IPS-NIHi7 (cell line): ENCODE results near the gene VWA5B1.
A peak's percentile ranks its signal among the peaks of the same experiment; 100 is the strongest.

Source experiments
- DNase-seq: peaks from one replicate; pipeline ENCODE4 v3.0.0; 2012; ENCODE audit warnings: mixed read lengths; ENCODE audit errors: extremely low spot score

VWA5B1 gene

GRCh38 chr1:20366463-20367115 lies 75.9 kb downstream of the VWA5B1 start:
- no peak for DNase-seq

- peak; percentile 93 for DNase-seq
Measured at GRCh38 chr1:20367116-20367585, 76.5 kb downstream of the VWA5B1 start.

GRCh38 chr1:20367626-20368025 lies 77.0 kb downstream of the VWA5B1 start:
- DNase-seq = no peak

- no peak for DNase-seq
Measured at GRCh38 chr1:20368866-20369470, 78.3 kb downstream of the VWA5B1 start.

- DNase-seq = no peak
Measured at GRCh38 chr1:20370698-20371097, 80.0 kb downstream of the VWA5B1 start.

- peak; percentile 56 for DNase-seq
Measured at GRCh38 chr1:20371411-20371810, 80.7 kb downstream of the VWA5B1 start.

GRCh38 chr1:20371883-20372282 lies 81.2 kb downstream of the VWA5B1 start:
- no peak for DNase-seq

- no peak for DNase-seq
Measured at GRCh38 chr1:20372676-20373075, 82.0 kb downstream of the VWA5B1 start.

- DNase-seq = no peak
Measured at GRCh38 chr1:20373286-20373685, 82.6 kb downstream of the VWA5B1 start.

GRCh38 chr1:20373764-20374163 lies 83.1 kb downstream of the VWA5B1 start:
- DNase-seq = no peak

GRCh38 chr1:20375563-20375962 lies 84.9 kb downstream of the VWA5B1 start:
- DNase-seq = no peak

- no peak for DNase-seq
Measured at GRCh38 chr1:20376171-20376570, 85.5 kb downstream of the VWA5B1 start.

GRCh38 chr1:20376880-20377494 lies 86.3 kb downstream of the VWA5B1 start:
- peak; percentile 87 for DNase-seq

GRCh38 chr1:20377516-20378270 lies 87.0 kb downstream of the VWA5B1 start:
- no peak for DNase-seq

GRCh38 chr1:20379075-20379474 lies 88.4 kb downstream of the VWA5B1 start:
- DNase-seq = no peak

GRCh38 chr1:20380175-20380574 lies 89.5 kb downstream of the VWA5B1 start:
- no peak for DNase-seq

- DNase-seq = no peak
Measured at GRCh38 chr1:20380616-20381035, 90.0 kb downstream of the VWA5B1 start.

- DNase-seq = no peak
Measured at GRCh38 chr1:20381045-20381641, 90.5 kb downstream of the VWA5B1 start.

GRCh38 chr1:20381961-20382360 lies 91.3 kb downstream of the VWA5B1 start:
- no peak for DNase-seq

GRCh38 chr1:20382711-20383110 lies 92.0 kb downstream of the VWA5B1 start:
- no peak for DNase-seq

GRCh38 chr1:20383631-20384030 lies 93.0 kb downstream of the VWA5B1 start:
- DNase-seq = no peak

GRCh38 chr1:20385630-20386029 lies 95.0 kb downstream of the VWA5B1 start:
- DNase-seq = no peak
